Lung (tissue), 12 donors: Measurements from ENCODE around the gene ATG7. TPM values are rescaled to one million over a fixed set of nuclear protein-coding genes. Genes with fewer than 3 reads are reported as not detected.

ENCODE experiments used
- ATAC-seq: fragments of 200-7000 bp; cut with Tn5 transposase; one replicate; pipeline ENCODE4 v1.9.1; 2020; ENCODE audit warnings: moderate number of reproducible peaks; ENCODE audit not compliant: insufficient read depth, low FRiP score
- DNase-seq, 3 donors: peaks; one replicate each; pipeline ENCODE4 v3.0.0-alpha.2; 2013 to 2017
- H3K27ac ChIP-seq, 2 donors: one replicate each; pipeline ENCODE4 v1.5.1; 2013; ENCODE audit warnings: mild to moderate bottlenecking in 2 of 2, moderate library complexity in 2 of 2, control low read depth in 1 of 2, inconsistent platforms in 1 of 2, low read depth in 1 of 2, low read length in 1 of 2
- H3K27me3 ChIP-seq, 3 donors: one replicate each; pipeline ENCODE4 v1.5.1; 2013; ENCODE audit warnings: low read length in 2 of 3; ENCODE audit not compliant: control insufficient read depth in 3 of 3, insufficient read depth in 3 of 3
- H3K36me3 ChIP-seq, 4 donors: one replicate each; pipeline ENCODE4 v1.5.1; 2013; ENCODE audit warnings: low read length in 4 of 4, mild to moderate bottlenecking in 1 of 4, moderate library complexity in 1 of 4; ENCODE audit not compliant: control insufficient read depth in 4 of 4, insufficient read depth in 4 of 4
- H3K4me1 ChIP-seq, 5 donors: one replicate each; pipeline ENCODE4 v1.5.1; 2013; ENCODE audit warnings: low read length in 5 of 5, mild to moderate bottlenecking in 2 of 5, moderate library complexity in 1 of 5; ENCODE audit not compliant: control insufficient read depth in 5 of 5, insufficient read depth in 5 of 5
- H3K4me3 ChIP-seq: one replicate; pipeline ENCODE4 v1.5.1; 2013; ENCODE audit warnings: mild to moderate bottlenecking, control low read depth, moderate library complexity
- H3K9ac ChIP-seq, 2 donors: one replicate each; pipeline ENCODE4 v1.5.1; 2013; ENCODE audit warnings: low read length in 2 of 2, control low read depth in 1 of 2; ENCODE audit not compliant: insufficient read depth in 1 of 2
- H3K9me3 ChIP-seq, 4 donors: one replicate each; pipeline ENCODE4 v1.5.1; 2013; ENCODE audit warnings: low read length in 3 of 4, mild to moderate bottlenecking in 1 of 4, moderate library complexity in 1 of 4; ENCODE audit not compliant: control insufficient read depth in 4 of 4, insufficient read depth in 3 of 4
- WGBS, 2 donors: extraction: QIAGEN DNeasy Blood & Tissue Kit; methylation state at CpG; one replicate each; pipeline ENCODE4 v1.1.7; 2013; 5-methylcytosine and 5-hydroxymethylcytosine counted together
- polyA plus RNA-seq, 2 donors: library from polyadenylated mRNA; stranded (reverse); fragments of 200-250 nt; gene quantifications; one replicate each; pipeline ENCODE4 v1.2.1, GENCODE V29; 2013
- total RNA-seq, 2 donors: library from RNA; depleted of rRNA in 1 of 2; stranded (reverse); fragments of >200 nt in 1 of 2; gene quantifications; one replicate each; pipeline ENCODE4 v1.2.1, GENCODE V29; 2014 to 2021
- TF ChIP-seq, protein P1 (sequence below): IDR thresholded peaks from 2 replicates; pipeline ENCODE4 v1.5.1; 2012; ENCODE audit warnings: mild to moderate bottlenecking; ENCODE audit errors: control extremely low read depth, extremely low read depth
- donor health status: control.
- donor health status: control.
- donor health status: Bipolar disorder and iron deficiency.
- donor health status: healthy.
- donor health status: DM: yes; HTN: yes; CAD: no.

ATG7 gene
- total and polyA plus RNA-seq, 4 donors = 11.2 to 72.0 (median 53.3) TPM

DNA sequence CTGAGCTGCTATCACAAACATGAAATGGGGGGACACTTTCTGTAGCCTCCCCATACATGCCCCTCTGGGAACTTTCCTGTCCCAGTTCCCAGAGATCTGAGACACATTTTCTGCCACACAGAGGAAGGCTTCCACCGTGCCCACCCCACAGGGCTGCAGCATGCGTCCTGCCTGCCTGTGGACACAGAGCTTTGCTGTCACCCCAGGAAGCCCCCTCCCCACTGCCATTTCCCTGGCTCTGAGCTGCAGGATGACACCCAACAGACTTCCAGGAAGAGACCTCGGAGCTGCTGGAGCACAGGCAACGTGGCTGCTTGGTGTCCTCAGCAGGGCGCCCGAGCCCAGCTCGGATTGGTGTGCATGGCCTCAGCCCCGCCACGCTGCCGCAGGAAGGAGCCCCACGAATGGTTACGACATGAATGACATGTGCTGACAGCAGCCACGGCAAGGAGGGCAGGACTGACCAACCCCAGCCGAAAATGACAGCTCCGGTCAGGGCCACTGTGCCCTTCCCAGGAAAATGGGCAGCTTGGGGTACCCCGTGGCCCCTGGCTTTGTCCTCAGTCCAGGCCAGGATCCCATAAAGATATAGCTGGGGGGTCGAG is 290.2 kb downstream of the ATG7 start:
- peaks cover 0 to 47% (median 32%) of the 10 kb centered on the region in 4 donors for H3K36me3 ChIP-seq
- 79 to 81% methylated on average over 17 of the region's 17 CpGs for WGBS, 2 donors
- DNase-seq = no peak

DNA sequence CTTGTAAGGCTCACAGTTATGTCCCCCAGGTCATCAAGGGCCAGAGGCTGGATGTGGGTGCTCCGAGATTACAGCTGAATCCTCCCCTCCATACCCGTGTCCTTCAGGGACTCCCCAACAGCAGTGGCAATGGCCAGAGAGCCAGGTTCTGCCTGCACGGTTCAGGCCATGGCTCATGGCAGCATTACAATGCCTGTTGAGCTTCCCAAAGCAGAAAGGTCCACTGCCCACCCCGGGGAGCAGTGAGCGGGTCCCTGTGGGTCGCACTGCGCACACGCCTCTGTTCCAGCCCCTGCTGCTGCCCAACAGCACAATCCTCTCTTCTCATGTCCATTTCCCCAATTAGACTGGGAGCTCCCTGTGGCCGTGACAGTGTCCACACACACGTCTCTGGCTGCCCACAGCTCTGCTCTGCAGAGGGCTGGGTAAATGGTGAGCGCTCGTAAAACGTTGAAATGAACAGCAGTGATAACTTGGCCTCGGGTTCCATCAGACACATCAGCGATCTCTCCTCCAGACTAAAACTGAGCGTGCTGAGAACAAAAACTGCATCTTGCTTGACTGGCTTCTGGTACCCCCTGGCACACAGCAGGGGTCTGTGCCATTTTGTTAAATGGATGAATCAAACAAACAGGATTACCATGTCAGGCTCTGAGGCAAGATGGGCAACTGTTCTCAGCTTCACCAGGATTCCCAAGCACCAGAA is 291.1 kb downstream of the ATG7 start:
- TF ChIP-seq, protein P1, sequence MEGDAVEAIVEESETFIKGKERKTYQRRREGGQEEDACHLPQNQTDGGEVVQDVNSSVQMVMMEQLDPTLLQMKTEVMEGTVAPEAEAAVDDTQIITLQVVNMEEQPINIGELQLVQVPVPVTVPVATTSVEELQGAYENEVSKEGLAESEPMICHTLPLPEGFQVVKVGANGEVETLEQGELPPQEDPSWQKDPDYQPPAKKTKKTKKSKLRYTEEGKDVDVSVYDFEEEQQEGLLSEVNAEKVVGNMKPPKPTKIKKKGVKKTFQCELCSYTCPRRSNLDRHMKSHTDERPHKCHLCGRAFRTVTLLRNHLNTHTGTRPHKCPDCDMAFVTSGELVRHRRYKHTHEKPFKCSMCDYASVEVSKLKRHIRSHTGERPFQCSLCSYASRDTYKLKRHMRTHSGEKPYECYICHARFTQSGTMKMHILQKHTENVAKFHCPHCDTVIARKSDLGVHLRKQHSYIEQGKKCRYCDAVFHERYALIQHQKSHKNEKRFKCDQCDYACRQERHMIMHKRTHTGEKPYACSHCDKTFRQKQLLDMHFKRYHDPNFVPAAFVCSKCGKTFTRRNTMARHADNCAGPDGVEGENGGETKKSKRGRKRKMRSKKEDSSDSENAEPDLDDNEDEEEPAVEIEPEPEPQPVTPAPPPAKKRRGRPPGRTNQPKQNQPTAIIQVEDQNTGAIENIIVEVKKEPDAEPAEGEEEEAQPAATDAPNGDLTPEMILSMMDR = no peak
- Histone ChIP-seq H3K4me3 (no peak overlapping the region), H3K4me1 (peaks cover 5 to 29% (median 10%) of the 10 kb centered on the region in 5 donors), H3K27ac (no peak overlapping the region), H3K9me3 (no peaks in the 10 kb centered on the region), H3K27me3 (no peaks in the 10 kb centered on the region), H3K9ac (no peak overlapping the region), H3K36me3 (peaks cover 0 to 50% (median 27%) of the 10 kb centered on the region in 4 donors)
- ATAC-seq (no peak), DNase-seq (no peak)
- 93 to 97% methylated on average over 16 of the region's 16 CpGs for WGBS, 2 donors

More for the DNA sequence above, 290.2 kb downstream of the ATG7 start:
- H3K27ac ChIP-seq = peak overlapping the region in 1 of 2 donors; percentile 15
- TF ChIP-seq, protein P1 = no peak
- ATAC-seq = no peak
- no peak overlapping the region for H3K4me3 ChIP-seq
- peaks cover 4 to 38% (median 6%) of the 10 kb centered on the region in 5 donors for H3K4me1 ChIP-seq
- no peaks in the 10 kb centered on the region for H3K9me3 ChIP-seq
- H3K27me3 ChIP-seq = no peaks in the 10 kb centered on the region
- no peak overlapping the region for H3K9ac ChIP-seq

DNA sequence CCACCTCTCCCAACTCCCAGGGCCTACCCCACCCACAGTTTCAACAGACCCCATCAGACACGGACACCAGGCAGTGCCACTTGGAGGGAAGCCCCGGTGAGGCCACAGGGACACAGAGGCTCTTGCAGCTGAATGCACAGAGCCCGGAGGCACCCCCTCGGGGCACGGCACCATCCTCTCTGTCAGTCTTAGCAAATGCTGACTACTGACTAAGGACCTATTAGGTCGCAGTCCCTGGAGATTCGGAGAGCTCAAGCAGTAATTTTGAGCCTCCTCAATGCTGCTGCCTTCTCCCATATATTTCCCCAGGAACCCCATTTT is 291.6 kb downstream of the ATG7 start:
- DNase-seq (no peak), ATAC-seq (no peak)
- Histone ChIP-seq H3K27ac (no peak overlapping the region), H3K4me3 (no peak overlapping the region), H3K9me3 (no peaks in the 10 kb centered on the region), H3K4me1 (peaks cover 5 to 32% (median 10%) of the 10 kb centered on the region in 5 donors), H3K36me3 (peaks cover 0 to 45% (median 27%) of the 10 kb centered on the region in 4 donors), H3K9ac (no peak overlapping the region), H3K27me3 (no peaks in the 10 kb centered on the region)
- TF ChIP-seq, protein P1 = no peak
- WGBS, 2 donors = 93 to 95% methylated on average over 7 of the region's 7 CpGs
